GM12873 (cell line): ENCODE data around the gene ARPC2.

Source experiments
- CTCF ChIP-seq: IDR thresholded peaks from 2 replicates; pipeline ENCODE4 v1.5.1; 2012; ENCODE audit warnings: low read depth, mild to moderate bottlenecking, moderate library complexity, low read length, control low read depth; ENCODE audit not compliant: insufficient read depth; ENCODE audit errors: missing control alignments

Gene ARPC2

GRCh38 chr2:218180467-218181114 lies 36.4 kb upstream of the ARPC2 start:
- TF ChIP-seq CTCF = no peak

GRCh38 chr2:218184331-218184730 lies 32.7 kb upstream of the ARPC2 start:
- no peak for TF ChIP-seq CTCF

- TF ChIP-seq CTCF = peak; percentile 90
Observed at GRCh38 chr2:218186355-218186766, 30.6 kb upstream of the ARPC2 start.

GRCh38 chr2:218186876-218187275 lies 30.1 kb upstream of the ARPC2 start:
- TF ChIP-seq CTCF = no peak

- TF ChIP-seq CTCF = no peak
Observed at GRCh38 chr2:218187296-218188015, 29.5 kb upstream of the ARPC2 start.

GRCh38 chr2:218188528-218188927 lies 28.5 kb upstream of the ARPC2 start:
- no peak for TF ChIP-seq CTCF

GRCh38 chr2:218192902-218193430 lies 24.0 kb upstream of the ARPC2 start:
- no peak for TF ChIP-seq CTCF
